ENCODE data around the gene PRODH. TPM values are rescaled to one million over a fixed set of nuclear protein-coding genes. Genes with fewer than 3 reads are reported as not detected.

The PRODH gene
- total and polyA plus RNA-seq, 2 experiments from 2014 or later: 10.0 to 67.4 TPM

DNA sequence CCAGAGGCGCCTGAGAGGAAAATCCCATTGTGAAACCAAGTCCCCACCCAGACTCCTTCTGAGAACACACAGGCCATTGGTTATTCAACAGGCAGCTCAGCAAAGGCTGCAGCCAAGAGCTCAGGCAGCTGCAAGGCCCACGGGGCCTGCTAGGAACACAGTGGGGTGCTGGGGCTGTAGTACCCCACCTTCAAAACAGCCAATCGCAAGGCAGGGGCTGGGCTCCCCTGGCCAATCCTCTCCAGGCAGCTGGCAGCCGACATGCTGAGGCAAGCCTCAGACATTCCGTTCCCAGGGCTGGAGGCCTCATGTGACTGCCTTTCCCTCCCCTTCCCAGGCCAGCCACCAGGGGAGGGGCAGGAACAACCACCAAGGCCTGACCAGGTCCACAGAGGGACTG is 6.6 kb downstream of the PRODH start (continued):
- TF ChIP-seq ZNF114 (CRISPR knock-in tag; IDR thresholded peaks at IDR 0.05): no peak
- TF ChIP-seq, protein P1, sequence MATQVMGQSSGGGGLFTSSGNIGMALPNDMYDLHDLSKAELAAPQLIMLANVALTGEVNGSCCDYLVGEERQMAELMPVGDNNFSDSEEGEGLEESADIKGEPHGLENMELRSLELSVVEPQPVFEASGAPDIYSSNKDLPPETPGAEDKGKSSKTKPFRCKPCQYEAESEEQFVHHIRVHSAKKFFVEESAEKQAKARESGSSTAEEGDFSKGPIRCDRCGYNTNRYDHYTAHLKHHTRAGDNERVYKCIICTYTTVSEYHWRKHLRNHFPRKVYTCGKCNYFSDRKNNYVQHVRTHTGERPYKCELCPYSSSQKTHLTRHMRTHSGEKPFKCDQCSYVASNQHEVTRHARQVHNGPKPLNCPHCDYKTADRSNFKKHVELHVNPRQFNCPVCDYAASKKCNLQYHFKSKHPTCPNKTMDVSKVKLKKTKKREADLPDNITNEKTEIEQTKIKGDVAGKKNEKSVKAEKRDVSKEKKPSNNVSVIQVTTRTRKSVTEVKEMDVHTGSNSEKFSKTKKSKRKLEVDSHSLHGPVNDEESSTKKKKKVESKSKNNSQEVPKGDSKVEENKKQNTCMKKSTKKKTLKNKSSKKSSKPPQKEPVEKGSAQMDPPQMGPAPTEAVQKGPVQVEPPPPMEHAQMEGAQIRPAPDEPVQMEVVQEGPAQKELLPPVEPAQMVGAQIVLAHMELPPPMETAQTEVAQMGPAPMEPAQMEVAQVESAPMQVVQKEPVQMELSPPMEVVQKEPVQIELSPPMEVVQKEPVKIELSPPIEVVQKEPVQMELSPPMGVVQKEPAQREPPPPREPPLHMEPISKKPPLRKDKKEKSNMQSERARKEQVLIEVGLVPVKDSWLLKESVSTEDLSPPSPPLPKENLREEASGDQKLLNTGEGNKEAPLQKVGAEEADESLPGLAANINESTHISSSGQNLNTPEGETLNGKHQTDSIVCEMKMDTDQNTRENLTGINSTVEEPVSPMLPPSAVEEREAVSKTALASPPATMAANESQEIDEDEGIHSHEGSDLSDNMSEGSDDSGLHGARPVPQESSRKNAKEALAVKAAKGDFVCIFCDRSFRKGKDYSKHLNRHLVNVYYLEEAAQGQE (IDR thresholded peaks at IDR 0.05; ENCODE audit: unreplicated experiment): no peak

DNA sequence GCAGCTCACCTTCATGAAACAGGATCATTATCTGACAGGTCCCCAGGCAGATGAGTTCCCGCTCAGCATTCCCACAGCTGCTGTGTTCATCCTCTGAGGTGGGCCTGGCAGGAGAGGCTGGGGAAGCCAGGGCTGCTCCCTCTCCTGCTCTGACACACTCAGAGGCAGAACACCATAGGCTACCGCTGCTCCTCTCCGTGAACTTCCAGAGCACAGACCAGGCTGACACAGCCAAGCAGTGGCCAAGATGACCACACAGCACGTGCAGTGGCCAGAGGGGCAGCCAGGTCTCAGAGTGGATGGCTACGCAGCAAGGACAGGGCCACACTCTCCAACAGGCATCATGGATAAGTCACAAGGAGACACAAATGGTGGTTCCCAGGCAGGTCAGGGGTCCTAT is 8.5 kb downstream of the PRODH start:
- DNase-seq (ENCODE audit: low spot score): no peak
- no peaks in the 10 kb centered on the region for H3K4me1 ChIP-seq (ENCODE audit: insufficient read depth)
- TF ChIP-seq STAT1 (IDR thresholded peaks at IDR 0.05; ENCODE audit: unreplicated experiment) (no peak), EZH2 (IDR thresholded peaks at IDR 0.05; ENCODE audit: low read depth, unreplicated experiment) (no peak), CREB1 (CRISPR knock-in tag; IDR thresholded peaks at IDR 0.05; ENCODE audit: low read depth) (no peak), POLR2AphosphoS5 (IDR thresholded peaks at IDR 0.05; ENCODE audit: low read depth) (no peak), NANOG (IDR thresholded peaks at IDR 0.05; ENCODE audit: borderline replicate concordance) (no peak), EZH2phosphoT487 (IDR thresholded peaks at IDR 0.05; ENCODE audit: unreplicated experiment) (no peak), ZNF114 (CRISPR knock-in tag; IDR thresholded peaks at IDR 0.05) (no peak)
- TF ChIP-seq, protein P1 (IDR thresholded peaks at IDR 0.05; ENCODE audit: unreplicated experiment): no peak
- TF ChIP-seq, protein P2, sequence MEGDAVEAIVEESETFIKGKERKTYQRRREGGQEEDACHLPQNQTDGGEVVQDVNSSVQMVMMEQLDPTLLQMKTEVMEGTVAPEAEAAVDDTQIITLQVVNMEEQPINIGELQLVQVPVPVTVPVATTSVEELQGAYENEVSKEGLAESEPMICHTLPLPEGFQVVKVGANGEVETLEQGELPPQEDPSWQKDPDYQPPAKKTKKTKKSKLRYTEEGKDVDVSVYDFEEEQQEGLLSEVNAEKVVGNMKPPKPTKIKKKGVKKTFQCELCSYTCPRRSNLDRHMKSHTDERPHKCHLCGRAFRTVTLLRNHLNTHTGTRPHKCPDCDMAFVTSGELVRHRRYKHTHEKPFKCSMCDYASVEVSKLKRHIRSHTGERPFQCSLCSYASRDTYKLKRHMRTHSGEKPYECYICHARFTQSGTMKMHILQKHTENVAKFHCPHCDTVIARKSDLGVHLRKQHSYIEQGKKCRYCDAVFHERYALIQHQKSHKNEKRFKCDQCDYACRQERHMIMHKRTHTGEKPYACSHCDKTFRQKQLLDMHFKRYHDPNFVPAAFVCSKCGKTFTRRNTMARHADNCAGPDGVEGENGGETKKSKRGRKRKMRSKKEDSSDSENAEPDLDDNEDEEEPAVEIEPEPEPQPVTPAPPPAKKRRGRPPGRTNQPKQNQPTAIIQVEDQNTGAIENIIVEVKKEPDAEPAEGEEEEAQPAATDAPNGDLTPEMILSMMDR (conservative IDR thresholded peaks at IDR 0.05; ENCODE audit: low read depth in 2 of 2): no peak
- TF ChIP-seq, protein P3, sequence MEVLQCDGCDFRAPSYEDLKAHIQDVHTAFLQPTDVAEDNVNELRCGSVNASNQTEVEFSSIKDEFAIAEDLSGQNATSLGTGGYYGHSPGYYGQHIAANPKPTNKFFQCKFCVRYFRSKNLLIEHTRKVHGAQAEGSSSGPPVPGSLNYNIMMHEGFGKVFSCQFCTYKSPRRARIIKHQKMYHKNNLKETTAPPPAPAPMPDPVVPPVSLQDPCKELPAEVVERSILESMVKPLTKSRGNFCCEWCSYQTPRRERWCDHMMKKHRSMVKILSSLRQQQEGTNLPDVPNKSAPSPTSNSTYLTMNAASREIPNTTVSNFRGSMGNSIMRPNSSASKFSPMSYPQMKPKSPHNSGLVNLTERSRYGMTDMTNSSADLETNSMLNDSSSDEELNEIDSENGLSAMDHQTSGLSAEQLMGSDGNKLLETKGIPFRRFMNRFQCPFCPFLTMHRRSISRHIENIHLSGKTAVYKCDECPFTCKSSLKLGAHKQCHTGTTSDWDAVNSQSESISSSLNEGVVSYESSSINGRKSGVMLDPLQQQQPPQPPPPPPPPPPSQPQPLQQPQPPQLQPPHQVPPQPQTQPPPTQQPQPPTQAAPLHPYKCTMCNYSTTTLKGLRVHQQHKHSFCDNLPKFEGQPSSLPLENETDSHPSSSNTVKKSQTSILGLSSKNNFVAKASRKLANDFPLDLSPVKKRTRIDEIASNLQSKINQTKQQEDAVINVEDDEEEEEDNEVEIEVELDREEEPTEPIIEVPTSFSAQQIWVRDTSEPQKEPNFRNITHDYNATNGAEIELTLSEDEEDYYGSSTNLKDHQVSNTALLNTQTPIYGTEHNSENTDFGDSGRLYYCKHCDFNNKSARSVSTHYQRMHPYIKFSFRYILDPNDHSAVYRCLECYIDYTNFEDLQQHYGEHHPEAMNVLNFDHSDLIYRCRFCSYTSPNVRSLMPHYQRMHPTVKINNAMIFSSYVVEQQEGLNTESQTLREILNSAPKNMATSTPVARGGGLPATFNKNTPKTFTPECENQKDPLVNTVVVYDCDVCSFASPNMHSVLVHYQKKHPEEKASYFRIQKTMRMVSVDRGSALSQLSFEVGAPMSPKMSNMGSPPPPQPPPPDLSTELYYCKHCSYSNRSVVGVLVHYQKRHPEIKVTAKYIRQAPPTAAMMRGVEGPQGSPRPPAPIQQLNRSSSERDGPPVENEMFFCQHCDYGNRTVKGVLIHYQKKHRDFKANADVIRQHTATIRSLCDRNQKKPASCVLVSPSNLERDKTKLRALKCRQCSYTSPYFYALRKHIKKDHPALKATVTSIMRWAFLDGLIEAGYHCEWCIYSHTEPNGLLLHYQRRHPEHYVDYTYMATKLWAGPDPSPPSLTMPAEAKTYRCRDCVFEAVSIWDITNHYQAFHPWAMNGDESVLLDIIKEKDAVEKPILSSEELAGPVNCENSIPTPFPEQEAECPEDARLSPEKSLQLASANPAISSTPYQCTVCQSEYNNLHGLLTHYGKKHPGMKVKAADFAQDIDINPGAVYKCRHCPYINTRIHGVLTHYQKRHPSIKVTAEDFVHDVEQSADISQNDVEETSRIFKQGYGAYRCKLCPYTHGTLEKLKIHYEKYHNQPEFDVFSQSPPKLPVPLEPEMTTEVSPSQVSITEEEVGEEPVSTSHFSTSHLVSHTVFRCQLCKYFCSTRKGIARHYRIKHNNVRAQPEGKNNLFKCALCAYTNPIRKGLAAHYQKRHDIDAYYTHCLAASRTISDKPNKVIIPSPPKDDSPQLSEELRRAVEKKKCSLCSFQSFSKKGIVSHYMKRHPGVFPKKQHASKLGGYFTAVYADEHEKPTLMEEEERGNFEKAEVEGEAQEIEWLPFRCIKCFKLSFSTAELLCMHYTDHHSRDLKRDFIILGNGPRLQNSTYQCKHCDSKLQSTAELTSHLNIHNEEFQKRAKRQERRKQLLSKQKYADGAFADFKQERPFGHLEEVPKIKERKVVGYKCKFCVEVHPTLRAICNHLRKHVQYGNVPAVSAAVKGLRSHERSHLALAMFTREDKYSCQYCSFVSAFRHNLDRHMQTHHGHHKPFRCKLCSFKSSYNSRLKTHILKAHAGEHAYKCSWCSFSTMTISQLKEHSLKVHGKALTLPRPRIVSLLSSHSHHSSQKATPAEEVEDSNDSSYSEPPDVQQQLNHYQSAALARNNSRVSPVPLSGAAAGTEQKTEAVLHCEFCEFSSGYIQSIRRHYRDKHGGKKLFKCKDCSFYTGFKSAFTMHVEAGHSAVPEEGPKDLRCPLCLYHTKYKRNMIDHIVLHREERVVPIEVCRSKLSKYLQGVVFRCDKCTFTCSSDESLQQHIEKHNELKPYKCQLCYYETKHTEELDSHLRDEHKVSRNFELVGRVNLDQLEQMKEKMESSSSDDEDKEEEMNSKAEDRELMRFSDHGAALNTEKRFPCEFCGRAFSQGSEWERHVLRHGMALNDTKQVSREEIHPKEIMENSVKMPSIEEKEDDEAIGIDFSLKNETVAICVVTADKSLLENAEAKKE (CRISPR knock-in tag; IDR thresholded peaks at IDR 0.05): no peak

More for the DNA sequence above, 8.5 kb downstream of the PRODH start:
- no peaks in the 10 kb centered on the region for H3K27me3 ChIP-seq (ENCODE audit: insufficient read depth)
- no peak overlapping the region for H3K27ac ChIP-seq (ENCODE audit: low read depth)
- no peak overlapping the region for H3K4me2 ChIP-seq
- Mint-ChIP-seq H3K9me3 (no peaks in the 10 kb centered on the region), H3K27me3 (ENCODE audit: insufficient read depth, low read depth, poor library complexity) (no peaks in the 10 kb centered on the region), H3K36me3 (ENCODE audit: low read depth) (no peaks in the 10 kb centered on the region), H3K4me3 (no peak overlapping the region), H3K27ac (no peak overlapping the region), H3K4me1 (no peaks in the 10 kb centered on the region)
- ATAC-seq: no peak
- no peaks in the 10 kb centered on the region for H3K79me2 ChIP-seq (replicated peaks; ENCODE audit: insufficient read depth)
- H3K36me3 ChIP-seq (ENCODE audit: insufficient read depth): no peaks in the 10 kb centered on the region
- no peak overlapping the region for H2AFZ ChIP-seq
- H3K9me2 ChIP-seq (ENCODE audit: insufficient read depth): no peaks in the 10 kb centered on the region
- no peaks in the 10 kb centered on the region for H4K20me1 ChIP-seq (replicated peaks; ENCODE audit: insufficient read depth)
- H3K4me3 ChIP-seq: no peak overlapping the region
- no peaks in the 10 kb centered on the region for H3F3A ChIP-seq (replicated peaks; ENCODE audit: low read depth)

Data from GM23338 (cell line).